ENCODE measurements around the gene USP53.

USP53 gene

DNA sequence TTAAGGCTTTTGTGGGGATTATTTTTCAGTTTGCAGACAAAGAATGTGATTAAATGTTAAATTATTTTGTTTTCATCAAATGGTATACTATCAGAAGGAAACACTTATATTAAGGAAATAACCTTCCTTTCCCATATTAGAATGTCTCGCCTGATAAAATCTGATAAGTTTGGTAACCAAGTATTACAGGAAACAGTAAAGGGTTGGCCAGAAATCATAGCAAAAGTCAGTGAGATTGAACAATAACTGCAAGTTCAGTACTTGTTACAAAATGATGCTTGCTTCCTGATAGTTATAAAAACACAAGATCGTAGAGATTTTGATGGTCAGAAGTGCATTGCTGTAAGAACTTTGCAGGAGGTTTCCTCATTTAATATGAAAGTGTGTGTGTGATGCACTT lies 68.9 kb downstream of the USP53 start:
- no peak for ATAC-seq
- no peak for TF ChIP-seq CSDC2 (CRISPR knock-in tag; IDR thresholded peaks at IDR 0.05)
- no peak for TF ChIP-seq SNAI2 (CRISPR knock-in tag; IDR thresholded peaks at IDR 0.05)
- TF ChIP-seq, protein P1, sequence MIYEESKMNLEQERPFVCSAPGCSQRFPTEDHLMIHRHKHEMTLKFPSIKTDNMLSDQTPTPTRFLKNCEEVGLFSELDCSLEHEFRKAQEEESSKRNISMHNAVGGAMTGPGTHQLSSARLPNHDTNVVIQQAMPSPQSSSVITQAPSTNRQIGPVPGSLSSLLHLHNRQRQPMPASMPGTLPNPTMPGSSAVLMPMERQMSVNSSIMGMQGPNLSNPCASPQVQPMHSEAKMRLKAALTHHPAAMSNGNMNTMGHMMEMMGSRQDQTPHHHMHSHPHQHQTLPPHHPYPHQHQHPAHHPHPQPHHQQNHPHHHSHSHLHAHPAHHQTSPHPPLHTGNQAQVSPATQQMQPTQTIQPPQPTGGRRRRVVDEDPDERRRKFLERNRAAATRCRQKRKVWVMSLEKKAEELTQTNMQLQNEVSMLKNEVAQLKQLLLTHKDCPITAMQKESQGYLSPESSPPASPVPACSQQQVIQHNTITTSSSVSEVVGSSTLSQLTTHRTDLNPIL (CRISPR knock-in tag; IDR thresholded peaks at IDR 0.05; ENCODE audit: low read depth): no peak
- TF ChIP-seq TCF4 (CRISPR knock-in tag; IDR thresholded peaks at IDR 0.05; ENCODE audit: borderline replicate concordance): no peak
- no peak for TF ChIP-seq ZNF8 (CRISPR knock-in tag; IDR thresholded peaks at IDR 0.05)
- TF ChIP-seq ZNF70 (CRISPR knock-in tag; IDR thresholded peaks at IDR 0.05): no peak
- TF ChIP-seq TOX (CRISPR knock-in tag; IDR thresholded peaks at IDR 0.05; ENCODE audit: borderline replicate concordance): no peak
- no peak for TF ChIP-seq ZNF565 (CRISPR knock-in tag; conservative IDR thresholded peaks at IDR 0.05; ENCODE audit: low read depth)
- no peak for TF ChIP-seq PPARA (CRISPR knock-in tag; IDR thresholded peaks at IDR 0.05; ENCODE audit: borderline replicate concordance)
- no peak for TF ChIP-seq BACH2 (CRISPR knock-in tag; IDR thresholded peaks at IDR 0.05; ENCODE audit: borderline replicate concordance)
- TF ChIP-seq GLIS3 (CRISPR knock-in tag; IDR thresholded peaks at IDR 0.05): no peak
- no peak for TF ChIP-seq OSR1 (CRISPR knock-in tag; IDR thresholded peaks at IDR 0.05)
- no peak for TF ChIP-seq RARB (CRISPR knock-in tag; IDR thresholded peaks at IDR 0.05)
- TF ChIP-seq ZFP3 (CRISPR knock-in tag; IDR thresholded peaks at IDR 0.05): no peak

DNA sequence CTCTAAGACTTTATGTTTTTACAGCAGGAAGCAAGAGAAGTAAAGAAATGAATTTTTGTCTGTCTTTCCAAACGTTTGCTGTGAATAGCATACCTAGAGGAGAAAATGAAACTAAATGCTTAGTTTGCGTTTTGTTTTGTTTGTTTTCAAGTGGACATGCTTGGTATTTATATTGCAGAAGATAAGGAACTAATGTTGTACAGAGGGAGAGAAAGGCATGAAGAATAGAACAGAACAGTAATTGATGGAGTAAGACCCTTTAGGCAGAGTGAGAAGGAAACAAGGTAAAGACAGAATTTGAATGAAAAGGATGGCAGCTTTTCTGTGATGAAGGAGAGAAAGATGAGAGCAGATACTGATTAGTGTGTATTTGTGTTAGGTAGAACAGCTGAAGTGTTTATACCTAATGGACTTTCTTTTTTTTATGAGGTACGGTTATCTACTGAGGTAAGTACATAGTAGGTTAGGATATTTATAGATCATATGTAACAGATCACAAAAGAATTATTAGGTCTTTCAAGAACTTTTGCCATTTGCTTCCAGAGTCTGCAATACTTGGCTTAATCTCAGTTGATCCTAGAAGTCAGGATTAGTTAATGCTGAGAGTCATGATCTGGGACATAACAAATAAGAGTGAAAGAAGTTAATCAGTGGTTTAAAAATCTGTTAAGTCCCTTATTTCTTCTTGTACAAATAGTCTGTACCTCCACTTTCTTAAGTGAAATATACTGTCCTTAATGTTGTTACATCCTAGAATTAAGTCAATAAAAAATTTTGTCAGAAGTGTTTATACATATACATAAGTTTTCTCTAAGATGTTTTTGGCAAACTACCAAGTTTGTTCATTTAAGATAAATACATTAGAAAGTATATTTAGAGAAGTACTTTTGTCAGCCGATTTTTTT lies 72.6 kb downstream of the USP53 start:
- TF ChIP-seq, protein P2, sequence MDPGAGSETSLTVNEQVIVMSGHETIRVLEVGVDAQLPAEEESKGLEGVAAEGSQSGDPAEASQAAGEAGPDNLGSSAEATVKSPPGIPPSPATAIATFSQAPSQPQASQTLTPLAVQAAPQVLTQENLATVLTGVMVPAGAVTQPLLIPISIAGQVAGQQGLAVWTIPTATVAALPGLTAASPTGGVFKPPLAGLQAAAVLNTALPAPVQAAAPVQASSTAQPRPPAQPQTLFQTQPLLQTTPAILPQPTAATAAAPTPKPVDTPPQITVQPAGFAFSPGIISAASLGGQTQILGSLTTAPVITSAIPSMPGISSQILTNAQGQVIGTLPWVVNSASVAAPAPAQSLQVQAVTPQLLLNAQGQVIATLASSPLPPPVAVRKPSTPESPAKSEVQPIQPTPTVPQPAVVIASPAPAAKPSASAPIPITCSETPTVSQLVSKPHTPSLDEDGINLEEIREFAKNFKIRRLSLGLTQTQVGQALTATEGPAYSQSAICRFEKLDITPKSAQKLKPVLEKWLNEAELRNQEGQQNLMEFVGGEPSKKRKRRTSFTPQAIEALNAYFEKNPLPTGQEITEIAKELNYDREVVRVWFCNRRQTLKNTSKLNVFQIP (CRISPR knock-in tag; IDR thresholded peaks at IDR 0.05; ENCODE audit: borderline replicate concordance, low read depth): no peak
- TF ChIP-seq ISL1 (CRISPR knock-in tag; IDR thresholded peaks at IDR 0.05): no peak
- TF ChIP-seq SNAI2 (CRISPR knock-in tag; IDR thresholded peaks at IDR 0.05): no peak
- TF ChIP-seq ZNF70 (CRISPR knock-in tag; IDR thresholded peaks at IDR 0.05): no peak
- peak; percentile 79 for ATAC-seq

DNA sequence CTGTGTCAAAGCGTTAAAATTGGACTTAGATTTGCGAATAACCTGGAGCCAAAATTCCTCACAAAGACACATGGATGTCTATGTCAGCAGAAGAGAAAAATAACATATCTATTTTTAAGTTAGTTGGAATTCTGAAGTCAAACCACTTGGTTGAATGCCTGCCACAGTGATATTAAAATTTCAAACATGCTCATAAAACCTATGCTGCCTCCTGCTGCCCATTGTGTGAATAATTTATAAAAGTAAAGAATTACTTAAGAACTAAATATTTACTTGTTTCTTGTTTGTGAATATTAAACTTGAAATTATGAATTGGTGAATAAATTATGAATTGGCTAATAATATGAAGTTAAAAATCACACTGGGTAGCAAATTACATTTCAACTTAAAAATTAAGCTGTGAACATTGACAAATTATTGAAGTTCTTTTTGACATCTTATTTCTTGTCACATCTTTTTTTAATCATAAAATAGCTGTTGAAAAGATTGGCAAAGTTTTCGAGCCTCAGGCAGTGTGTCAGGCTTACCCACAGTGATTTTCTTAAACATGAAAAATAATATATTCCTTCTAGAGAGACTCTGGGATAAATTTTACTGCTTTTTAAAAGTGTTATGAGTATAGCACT lies 74.0 kb downstream of the USP53 start:
- ATAC-seq: peak; percentile 47
- TF ChIP-seq BACH2 (CRISPR knock-in tag; IDR thresholded peaks at IDR 0.05; ENCODE audit: borderline replicate concordance) (no peak), TOX (CRISPR knock-in tag; IDR thresholded peaks at IDR 0.05; ENCODE audit: borderline replicate concordance) (no peak), ARNTL (CRISPR knock-in tag; IDR thresholded peaks at IDR 0.05; ENCODE audit: borderline replicate concordance, low read depth) (no peak), ISL1 (CRISPR knock-in tag; IDR thresholded peaks at IDR 0.05) (no peak), ZNF8 (CRISPR knock-in tag; IDR thresholded peaks at IDR 0.05) (no peak), PATZ1 (CRISPR knock-in tag; IDR thresholded peaks at IDR 0.05; ENCODE audit: borderline replicate concordance) (no peak), ZNF565 (CRISPR knock-in tag; conservative IDR thresholded peaks at IDR 0.05; ENCODE audit: low read depth) (no peak), PPARA (CRISPR knock-in tag; IDR thresholded peaks at IDR 0.05; ENCODE audit: borderline replicate concordance) (no peak), ESRRG (CRISPR knock-in tag; IDR thresholded peaks at IDR 0.05) (no peak), SNAI2 (CRISPR knock-in tag; IDR thresholded peaks at IDR 0.05) (no peak), GLIS3 (CRISPR knock-in tag; IDR thresholded peaks at IDR 0.05) (no peak), ZNF70 (CRISPR knock-in tag; IDR thresholded peaks at IDR 0.05) (no peak)
- TF ChIP-seq, protein P2 (CRISPR knock-in tag; IDR thresholded peaks at IDR 0.05; ENCODE audit: borderline replicate concordance, low read depth): no peak
- TF ChIP-seq, protein P1 (CRISPR knock-in tag; IDR thresholded peaks at IDR 0.05; ENCODE audit: low read depth): no peak
